Coronary artery (tissue), 2 donors: ENCODE data around the gene GCH1.
A peak's percentile ranks its signal among the peaks of the same experiment; 100 is the strongest.

Experiments
- DNase-seq: peaks from one replicate; pipeline ENCODE4 v3.0.0-alpha.2; 2017; ENCODE audit warnings: low spot score
- H3K27ac ChIP-seq, 2 donors: fragments of 200-600 bp; sonication (generic); one replicate each; pipeline ENCODE4 v1.5.1; 2016 to 2019
- H3K4me3 ChIP-seq: fragments of 200-600 bp; sonication (generic); 2 replicates; pipeline ENCODE4 v1.5.1; 2016; ENCODE audit warnings: mild to moderate bottlenecking, moderate library complexity
- CTCF ChIP-seq: fragments of 200-600 bp; sonication (generic); IDR thresholded peaks from one replicate; pipeline ENCODE4 v1.5.1; 2019; ENCODE audit warnings: antibody characterized with exemption

The GCH1 gene

GRCh38 chr14:54807428-54807827 is 95.2 kb downstream of the GCH1 start:
- no peak for DNase-seq
- H3K27ac ChIP-seq, result no peak overlapping the region
- H3K4me3 ChIP-seq, result no peak overlapping the region
- TF ChIP-seq CTCF, result no peak

GRCh38 chr14:54806616-54807015 is 96.0 kb downstream of the GCH1 start:
- Histone ChIP-seq H3K27ac (no peak overlapping the region), H3K4me3 (no peak overlapping the region)
- DNase-seq, result peak; percentile 50
- TF ChIP-seq CTCF, result no peak

- TF ChIP-seq CTCF, result peak; percentile 90
- no peak overlapping the region for H3K27ac ChIP-seq
- H3K4me3 ChIP-seq, result peak overlapping the region; percentile 52
- peak; percentile 89 for DNase-seq
Observed at GRCh38 chr14:54805445-54806322, 96.9 kb downstream of the GCH1 start.

- no peak for DNase-seq
- H3K27ac ChIP-seq, result no peak overlapping the region
- no peak for TF ChIP-seq CTCF
- no peak overlapping the region for H3K4me3 ChIP-seq
Observed at GRCh38 chr14:54805070-54805444, 97.6 kb downstream of the GCH1 start.

- peak; percentile 47 for DNase-seq
- no peak for TF ChIP-seq CTCF
Observed at GRCh38 chr14:54804538-54805041, 98.0 kb downstream of the GCH1 start.

GRCh38 chr14:54803926-54804537 is 98.6 kb downstream of the GCH1 start:
- DNase-seq, result peak; percentile 49
- H3K4me3 ChIP-seq, result no peak overlapping the region
- no peak for TF ChIP-seq CTCF
- no peak overlapping the region for H3K27ac ChIP-seq

More at GRCh38 chr14:54804538-54805041, 98.0 kb downstream of the GCH1 start:
- Histone ChIP-seq H3K27ac (no peak overlapping the region), H3K4me3 (no peak overlapping the region)
